Fibroblast of lung (primary cell): ENCODE results near the gene BCL2L12.

Experiments
- EZH2 ChIP-seq: IDR thresholded peaks from 2 replicates; pipeline ENCODE4 v1.5.1; 2012; ENCODE audit warnings: low read length, control low read depth, mild to moderate bottlenecking; ENCODE audit errors: missing control alignments
- TF ChIP-seq, protein P1 (sequence below), 2 donors: IDR thresholded peaks in 1 of 2; conservative IDR thresholded peaks in 1 of 2; 1 replicate in 1 of 2; 2 replicates in 1 of 2; pipeline ENCODE4 v1.5.1; 2011 to 2012; ENCODE audit warnings: low read length in 2 of 2, control low read depth in 1 of 2, inconsistent platforms in 1 of 2, low read depth in 1 of 2, mild to moderate bottlenecking in 1 of 2

DNA sequence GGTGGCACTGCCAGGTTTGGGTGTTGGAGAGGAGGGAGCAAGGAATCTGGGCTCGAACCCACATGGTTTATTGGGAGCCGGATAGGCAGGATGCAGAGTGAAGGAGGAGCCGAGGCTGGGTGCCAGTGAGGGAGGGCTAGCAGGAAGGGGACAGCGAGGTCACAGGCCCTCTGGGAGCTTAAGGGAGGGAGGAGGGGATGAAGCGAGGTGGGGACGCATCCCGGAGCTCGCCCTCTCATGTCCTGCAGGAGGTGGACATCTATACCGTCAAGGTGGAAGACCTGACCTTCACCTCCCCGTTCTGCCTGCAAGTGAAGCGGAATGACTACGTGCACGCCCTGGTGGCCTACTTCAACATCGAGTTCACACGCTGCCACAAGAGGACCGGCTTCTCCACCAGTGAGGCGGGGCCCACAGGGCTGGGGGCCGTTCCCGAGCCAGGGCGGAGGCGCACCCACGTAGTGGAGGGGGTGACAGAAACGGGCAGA lies 20.2 kb downstream of the BCL2L12 start:
- no peak for TF ChIP-seq EZH2
- TF ChIP-seq, protein P1, sequence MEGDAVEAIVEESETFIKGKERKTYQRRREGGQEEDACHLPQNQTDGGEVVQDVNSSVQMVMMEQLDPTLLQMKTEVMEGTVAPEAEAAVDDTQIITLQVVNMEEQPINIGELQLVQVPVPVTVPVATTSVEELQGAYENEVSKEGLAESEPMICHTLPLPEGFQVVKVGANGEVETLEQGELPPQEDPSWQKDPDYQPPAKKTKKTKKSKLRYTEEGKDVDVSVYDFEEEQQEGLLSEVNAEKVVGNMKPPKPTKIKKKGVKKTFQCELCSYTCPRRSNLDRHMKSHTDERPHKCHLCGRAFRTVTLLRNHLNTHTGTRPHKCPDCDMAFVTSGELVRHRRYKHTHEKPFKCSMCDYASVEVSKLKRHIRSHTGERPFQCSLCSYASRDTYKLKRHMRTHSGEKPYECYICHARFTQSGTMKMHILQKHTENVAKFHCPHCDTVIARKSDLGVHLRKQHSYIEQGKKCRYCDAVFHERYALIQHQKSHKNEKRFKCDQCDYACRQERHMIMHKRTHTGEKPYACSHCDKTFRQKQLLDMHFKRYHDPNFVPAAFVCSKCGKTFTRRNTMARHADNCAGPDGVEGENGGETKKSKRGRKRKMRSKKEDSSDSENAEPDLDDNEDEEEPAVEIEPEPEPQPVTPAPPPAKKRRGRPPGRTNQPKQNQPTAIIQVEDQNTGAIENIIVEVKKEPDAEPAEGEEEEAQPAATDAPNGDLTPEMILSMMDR (conservative IDR thresholded peaks at IDR 0.05 in 1 of 2, IDR thresholded peaks at IDR 0.05 in 1 of 2; ENCODE audit: low read depth in 1 of 2, low read length in 2 of 2), result no peak
